Activated CD4-positive, CD25-positive, alpha-beta regulatory T cell treated with anti-CD3 and anti-CD28 coated beads, Interleukin-2, amount 50 U/mL, for 16 hours (primary cell): ENCODE results near the gene PARVG.

ENCODE experiments used
- DNase-seq: peaks from one replicate; pipeline ENCODE4 v3.0.0-alpha.2; 2020; ENCODE audit warnings: low read depth, low spot score

PARVG gene

GRCh38 chr22:44154436-44154942 lies 26.2 kb upstream of the PARVG start:
- DNase-seq, result no peak

- DNase-seq, result no peak
Observed at GRCh38 chr22:44155115-44155514, 25.6 kb upstream of the PARVG start.

GRCh38 chr22:44157916-44158618 lies 22.7 kb upstream of the PARVG start:
- DNase-seq, result no peak

GRCh38 chr22:44158816-44159215 lies 21.9 kb upstream of the PARVG start:
- no peak for DNase-seq

GRCh38 chr22:44159221-44159620 lies 21.5 kb upstream of the PARVG start:
- DNase-seq, result no peak

- DNase-seq, result no peak
Observed at GRCh38 chr22:44159811-44160210, 20.9 kb upstream of the PARVG start.

GRCh38 chr22:44160421-44160820 lies 20.3 kb upstream of the PARVG start:
- no peak for DNase-seq

- no peak for DNase-seq
Observed at GRCh38 chr22:44161673-44162072, 19.1 kb upstream of the PARVG start.

- no peak for DNase-seq
Observed at GRCh38 chr22:44162960-44163359, 17.8 kb upstream of the PARVG start.

- DNase-seq, result no peak
Observed at GRCh38 chr22:44163536-44163935, 17.2 kb upstream of the PARVG start.

- DNase-seq, result no peak
Observed at GRCh38 chr22:44164031-44164430, 16.7 kb upstream of the PARVG start.

- DNase-seq, result no peak
Observed at GRCh38 chr22:44165286-44165874, 15.3 kb upstream of the PARVG start.

- DNase-seq, result no peak
Observed at GRCh38 chr22:44166498-44167276, 14.0 kb upstream of the PARVG start.

GRCh38 chr22:44167501-44167900 lies 13.2 kb upstream of the PARVG start:
- no peak for DNase-seq

GRCh38 chr22:44168206-44168605 lies 12.5 kb upstream of the PARVG start:
- DNase-seq, result no peak

- DNase-seq, result no peak
Observed at GRCh38 chr22:44170470-44170869, 10.3 kb upstream of the PARVG start.

GRCh38 chr22:44171561-44171960 lies 9.2 kb upstream of the PARVG start:
- no peak for DNase-seq

- no peak for DNase-seq
Observed at GRCh38 chr22:44172370-44173108, 8.2 kb upstream of the PARVG start.

- DNase-seq, result no peak
Observed at GRCh38 chr22:44173154-44173553, 7.6 kb upstream of the PARVG start.

GRCh38 chr22:44175676-44176075 lies 5.0 kb upstream of the PARVG start:
- no peak for DNase-seq

GRCh38 chr22:44179196-44179988 lies 1.3 kb upstream of the PARVG start:
- no peak for DNase-seq
